ENCODE results near the gene RPIA.
"Not testable (repeated sequence)": the region's sequence is repeated elsewhere in the genome, so short reads cannot be mapped to it uniquely, and the experiment has no call there.

Gene RPIA

GRCh38 chr2:88789213-88789612, 97.7 kb downstream of the RPIA start:
- DNase-seq, result not testable (repeated sequence)

DNA sequence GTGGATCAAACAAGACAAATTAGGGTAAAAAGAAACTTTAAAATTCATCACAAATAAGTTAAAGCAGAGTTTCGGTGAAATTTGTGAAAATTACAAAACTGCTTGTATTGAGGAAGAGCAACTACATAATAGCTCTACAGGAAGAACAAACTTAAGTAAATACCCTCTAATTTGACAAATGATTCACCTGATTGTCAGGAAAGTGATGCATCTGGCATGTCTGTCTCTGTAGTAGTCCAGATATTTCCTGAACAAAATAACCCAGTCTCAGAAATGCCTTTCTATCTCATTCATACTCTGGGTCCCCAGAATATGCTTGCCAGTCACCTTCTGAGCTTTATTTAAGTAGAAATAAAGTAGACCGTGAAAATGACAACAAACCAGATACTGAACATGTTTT, 104.5 kb downstream of the RPIA start:
- DNase-seq, result not testable (repeated sequence)

DNA sequence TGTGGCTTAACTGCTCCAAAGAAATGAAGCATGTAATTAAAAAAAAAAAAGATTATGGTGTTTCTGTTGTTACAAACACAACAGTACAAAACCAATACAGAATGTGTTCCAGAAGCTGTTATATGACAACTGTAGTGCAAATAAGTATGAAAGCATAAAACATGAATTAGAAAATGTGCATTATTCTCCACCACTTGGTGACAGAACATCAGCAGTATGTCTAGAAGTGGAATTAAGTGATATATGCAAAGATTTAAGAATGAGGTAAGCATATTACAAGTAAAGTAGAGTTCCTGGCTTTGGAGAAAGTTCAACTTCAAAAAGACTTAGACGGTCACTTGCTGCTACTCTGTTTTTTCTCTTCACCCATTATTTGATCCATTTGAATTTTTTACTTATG, 105.0 kb downstream of the RPIA start:
- not testable (repeated sequence) for DNase-seq

- DNase-seq, result not testable (repeated sequence)
Observed at GRCh38 chr2:88797164-88797563, 105.7 kb downstream of the RPIA start.
